Stimulated activated CD4-positive, alpha-beta T cell treated with anti-CD3 and anti-CD28 coated beads, Interleukin-12 subunit alpha, Interleukin-12 subunit beta, amount 100 ng/mL, for 24 hours (primary cell): ENCODE results near the gene ERC2.

ENCODE experiments used
- DNase-seq, 2 experiments: peaks; one replicate each; pipeline ENCODE4 v3.0.0-alpha.2; 2020; ENCODE audit warnings: low read depth in 2 of 2

ERC2 gene

DNA sequence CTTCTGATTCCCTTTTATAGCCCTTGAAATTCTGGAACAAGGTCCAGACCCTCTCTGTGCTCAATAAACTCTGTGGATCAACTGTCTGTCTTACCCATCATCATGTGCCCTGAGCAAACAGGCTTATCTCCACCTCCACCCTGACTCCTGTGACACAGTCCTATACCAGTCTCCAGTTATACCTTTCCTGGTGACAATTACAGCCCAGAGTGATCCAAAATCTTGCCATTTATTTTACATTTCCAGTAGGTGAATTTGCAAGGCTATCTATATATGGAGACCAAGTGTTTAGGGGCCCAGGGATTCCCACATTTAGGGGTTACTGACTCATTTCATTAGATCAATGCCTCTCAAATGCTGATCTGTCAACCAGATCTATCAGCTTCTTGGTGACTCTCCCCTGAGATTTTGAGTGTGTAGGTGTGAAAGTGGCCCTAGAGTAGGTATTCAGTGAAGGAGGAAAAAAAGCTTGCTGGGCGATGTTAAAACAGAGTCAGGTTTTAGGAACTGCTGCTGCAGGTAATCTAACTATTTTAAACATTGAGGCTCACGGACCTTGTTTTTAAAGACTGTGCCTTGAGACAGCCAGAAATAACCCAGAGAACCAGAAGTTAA lies 751.5 kb downstream of the ERC2 start:
- DNase-seq: no peak

DNA sequence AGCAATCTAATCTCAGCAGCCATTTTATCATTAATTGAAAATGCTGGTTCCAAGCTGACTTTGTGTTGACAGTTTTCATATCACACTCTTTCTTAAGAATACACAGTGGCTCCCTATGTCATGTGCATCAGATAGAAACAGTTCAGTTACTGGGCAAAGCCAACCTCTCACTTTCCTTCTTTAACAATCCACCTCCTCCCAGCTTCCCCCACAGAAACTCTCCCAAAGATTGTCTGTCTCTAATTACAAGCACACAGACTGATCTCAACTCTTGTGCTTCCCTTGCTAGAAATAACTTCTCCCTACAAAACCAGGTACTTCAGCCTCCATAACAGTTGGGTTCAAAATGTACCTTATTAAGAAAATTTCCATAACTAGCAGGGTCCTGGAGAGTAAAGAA lies 752.2 kb downstream of the ERC2 start:
- no peak for DNase-seq

DNA sequence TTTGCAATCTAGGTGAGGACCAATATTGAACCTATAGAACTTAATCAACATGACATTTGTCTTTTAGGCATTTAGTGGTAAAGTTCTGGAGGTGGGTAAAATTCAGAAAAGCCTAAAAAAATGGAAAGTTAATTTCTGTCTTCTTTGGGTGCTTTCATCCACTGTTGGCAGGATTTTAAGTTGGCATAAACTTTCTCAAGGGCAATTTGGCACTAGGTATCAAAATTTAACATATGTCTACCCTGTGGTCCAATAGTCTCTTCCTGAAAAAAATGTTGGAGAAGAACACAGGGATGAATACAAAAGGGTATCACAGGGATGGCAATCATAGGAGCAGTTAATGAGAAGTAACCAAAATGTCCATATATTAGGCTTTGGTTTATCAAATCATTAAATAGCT lies 754.2 kb downstream of the ERC2 start:
- no peak for DNase-seq

DNA sequence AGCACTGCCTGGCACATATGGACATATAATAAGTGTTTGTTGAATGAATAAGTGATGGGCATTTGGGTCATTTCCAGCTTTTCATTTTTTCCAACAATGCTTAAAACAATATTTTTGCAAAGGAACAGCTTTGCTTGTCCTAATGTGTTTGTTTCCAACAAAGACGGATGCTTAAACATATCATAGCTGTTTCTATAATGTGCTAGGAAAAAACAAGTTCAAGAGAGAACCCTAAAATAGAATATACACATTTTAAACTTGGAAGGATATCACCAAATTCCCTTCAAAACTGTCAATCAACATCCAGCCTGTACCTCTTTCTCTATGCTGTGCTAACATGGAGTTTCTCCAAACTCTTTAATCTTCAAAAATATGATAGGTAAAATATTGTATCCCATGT lies 756.6 kb downstream of the ERC2 start:
- no peak for DNase-seq

DNA sequence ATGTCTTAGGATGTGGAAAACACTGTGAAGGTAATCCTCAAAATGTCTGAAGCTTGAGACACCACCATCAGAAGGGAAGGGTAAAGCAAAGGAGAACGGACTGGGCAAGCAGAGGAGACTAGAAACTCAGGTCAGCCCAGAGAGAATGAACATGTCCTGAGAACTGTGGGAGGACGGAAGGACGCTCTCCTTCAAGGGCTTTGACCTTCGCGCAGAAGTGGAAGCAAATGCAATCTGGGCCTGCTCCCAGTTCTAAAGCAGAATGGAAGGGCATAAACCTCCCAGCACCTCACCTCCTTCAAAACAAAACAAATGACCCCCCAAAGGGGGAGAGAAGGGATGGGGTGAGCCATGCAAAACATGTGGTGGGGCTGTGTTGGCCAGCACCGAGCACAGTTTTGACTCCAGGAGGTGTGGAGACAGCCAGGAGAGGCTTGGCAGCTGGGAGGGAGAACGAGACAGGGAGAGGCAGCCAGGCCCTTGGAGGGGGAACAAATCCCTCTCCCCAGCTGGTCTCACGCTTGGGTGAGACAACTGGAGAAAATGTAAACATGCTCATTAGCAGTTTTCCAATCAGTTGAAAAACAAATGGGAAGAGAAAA lies 758.8 kb downstream of the ERC2 start:
- no peak for DNase-seq

DNA sequence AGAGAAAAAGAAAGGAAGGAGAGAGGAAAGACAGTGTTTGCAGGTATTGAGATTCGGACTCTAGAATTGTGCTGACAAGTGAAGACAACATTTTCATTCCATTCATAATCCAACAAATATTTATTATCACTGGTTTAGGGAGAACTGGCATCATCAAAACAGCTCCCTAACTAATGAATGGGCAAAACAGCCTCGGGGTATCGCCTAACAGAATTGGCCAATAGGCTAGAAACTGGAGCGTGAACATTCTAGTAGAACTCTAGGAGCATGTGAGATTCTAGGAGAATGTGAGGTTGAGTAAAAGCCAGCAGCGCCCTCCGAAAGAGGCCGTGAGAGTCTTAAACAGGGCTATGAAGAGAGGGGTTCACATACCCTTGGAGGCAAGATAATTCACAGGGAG lies 759.3 kb downstream of the ERC2 start:
- DNase-seq: no peak

DNA sequence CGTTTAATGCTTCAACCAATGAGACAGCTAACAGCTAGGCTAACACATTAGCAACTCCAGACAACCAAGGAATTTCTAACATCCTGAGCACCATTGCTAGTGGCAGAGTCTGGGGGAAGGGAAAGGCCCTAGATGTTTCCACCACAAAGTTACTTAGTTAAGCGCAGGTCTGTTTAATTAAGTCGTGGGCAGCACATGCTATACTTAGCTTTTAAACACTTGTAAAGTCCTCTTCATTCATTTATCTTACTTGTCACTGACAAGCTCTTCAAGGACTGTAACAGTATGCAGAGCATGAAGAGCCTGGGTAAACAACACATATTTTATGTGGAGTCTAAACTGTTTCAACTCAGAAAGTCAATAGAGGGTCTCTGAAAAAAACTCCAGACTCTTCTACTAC lies 760.0 kb downstream of the ERC2 start:
- no peak for DNase-seq

DNA sequence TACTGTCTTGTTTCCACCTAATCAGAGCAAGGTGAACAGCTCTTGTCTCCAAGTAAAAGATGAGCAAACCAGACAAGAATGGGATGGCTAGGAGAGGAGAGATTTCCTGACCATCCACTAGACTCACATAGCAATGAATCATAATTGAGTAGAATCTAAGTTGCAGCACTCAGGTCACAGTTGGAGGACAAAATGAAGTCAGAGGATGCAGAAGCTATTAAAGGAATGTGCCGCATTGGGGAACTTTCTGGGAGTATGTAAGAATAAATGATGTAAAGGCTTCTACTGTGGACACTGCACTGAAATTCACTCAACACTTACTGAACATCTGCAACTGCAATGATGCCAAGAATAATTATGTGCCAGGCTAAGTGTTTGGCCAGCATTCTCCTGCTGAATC lies 763.7 kb downstream of the ERC2 start:
- DNase-seq: no peak

DNA sequence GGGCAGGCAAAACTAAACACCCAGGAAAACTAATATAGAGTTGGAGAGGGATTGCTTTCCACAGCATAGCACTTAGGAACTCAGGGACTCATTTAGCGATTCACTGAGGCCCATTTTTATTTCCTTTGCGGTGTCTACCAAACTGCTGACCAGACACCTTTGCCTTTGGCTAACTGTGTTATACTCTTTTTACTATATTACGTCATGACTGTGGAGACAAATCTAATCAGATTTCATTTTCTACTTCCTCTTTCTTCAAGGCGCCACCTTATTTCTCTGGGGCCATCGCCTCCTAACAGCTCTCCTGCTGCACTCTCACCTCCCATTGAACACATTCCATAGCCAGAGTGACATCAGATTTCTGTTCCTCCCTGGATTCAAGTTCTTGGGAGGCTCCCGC lies 765.4 kb downstream of the ERC2 start:
- no peak for DNase-seq

DNA sequence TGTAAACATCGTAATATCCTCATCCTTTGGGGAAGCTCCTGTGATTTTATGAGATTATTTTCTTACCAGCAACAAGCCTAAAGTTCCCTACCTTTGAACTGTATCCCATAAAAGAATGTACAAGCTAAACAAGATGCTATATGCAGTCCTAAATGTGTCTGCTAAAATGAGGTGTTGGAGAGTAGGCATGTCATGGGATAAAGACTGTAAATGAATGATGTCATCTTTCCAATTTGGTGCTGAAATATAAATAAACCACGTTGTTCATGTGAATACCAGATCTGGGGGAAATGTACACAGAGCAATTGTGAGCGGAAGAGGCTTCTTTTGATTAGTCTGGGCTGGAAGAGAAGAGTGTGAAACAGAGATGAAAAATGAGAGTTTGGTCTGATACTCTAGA lies 766.3 kb downstream of the ERC2 start:
- no peak for DNase-seq

DNA sequence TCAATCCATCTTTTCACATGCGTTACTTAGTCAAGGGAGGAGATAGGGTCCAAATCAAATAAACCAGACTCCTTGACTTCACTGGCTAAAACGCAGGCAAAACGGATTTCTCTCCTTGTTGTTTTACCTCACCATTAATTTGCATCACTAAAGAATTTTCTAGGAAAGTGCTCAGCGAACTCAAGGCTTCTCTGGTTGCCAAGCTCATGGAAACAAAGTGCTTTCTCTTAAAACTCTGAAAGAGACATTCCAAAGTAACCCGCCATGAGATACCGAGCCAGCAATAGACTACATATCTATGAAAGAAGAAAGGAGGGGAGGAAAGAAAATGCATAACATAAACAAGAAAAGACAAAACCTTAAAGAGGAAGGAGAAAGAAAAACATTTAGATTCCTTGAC lies 769.4 kb downstream of the ERC2 start:
- DNase-seq: no peak

DNA sequence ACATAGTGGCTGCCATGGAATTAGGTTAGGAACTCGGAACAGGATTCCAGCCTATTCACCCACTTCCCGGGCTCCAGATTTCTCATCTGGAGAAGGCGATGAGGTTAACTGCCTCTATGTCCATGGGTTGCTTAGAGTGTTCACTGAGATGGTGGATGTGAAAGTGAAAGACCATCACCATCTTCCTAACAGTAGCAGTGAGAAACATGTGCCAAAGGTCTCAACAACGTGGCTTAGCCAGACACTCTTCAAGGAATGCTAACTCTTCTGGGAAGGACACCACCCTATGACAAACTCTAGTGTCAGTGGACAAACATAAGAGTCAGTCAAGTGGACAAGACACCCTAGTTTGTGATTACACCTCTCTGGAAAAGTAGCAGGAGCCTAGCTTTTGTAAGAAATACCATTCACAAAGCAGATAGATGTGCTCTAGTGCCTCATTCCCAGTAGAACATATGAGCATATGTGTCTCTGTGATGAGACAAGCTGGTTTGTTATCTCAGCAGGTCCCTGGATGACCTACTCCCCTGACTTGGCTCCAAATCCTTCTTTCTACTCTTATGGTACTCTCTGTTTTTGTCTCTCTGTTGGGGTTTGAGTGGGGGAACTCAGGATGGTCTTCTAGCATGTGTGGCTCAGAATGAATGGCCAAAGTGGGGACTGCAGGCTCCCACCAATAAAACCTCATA lies 770.9 kb downstream of the ERC2 start:
- DNase-seq: no peak

DNA sequence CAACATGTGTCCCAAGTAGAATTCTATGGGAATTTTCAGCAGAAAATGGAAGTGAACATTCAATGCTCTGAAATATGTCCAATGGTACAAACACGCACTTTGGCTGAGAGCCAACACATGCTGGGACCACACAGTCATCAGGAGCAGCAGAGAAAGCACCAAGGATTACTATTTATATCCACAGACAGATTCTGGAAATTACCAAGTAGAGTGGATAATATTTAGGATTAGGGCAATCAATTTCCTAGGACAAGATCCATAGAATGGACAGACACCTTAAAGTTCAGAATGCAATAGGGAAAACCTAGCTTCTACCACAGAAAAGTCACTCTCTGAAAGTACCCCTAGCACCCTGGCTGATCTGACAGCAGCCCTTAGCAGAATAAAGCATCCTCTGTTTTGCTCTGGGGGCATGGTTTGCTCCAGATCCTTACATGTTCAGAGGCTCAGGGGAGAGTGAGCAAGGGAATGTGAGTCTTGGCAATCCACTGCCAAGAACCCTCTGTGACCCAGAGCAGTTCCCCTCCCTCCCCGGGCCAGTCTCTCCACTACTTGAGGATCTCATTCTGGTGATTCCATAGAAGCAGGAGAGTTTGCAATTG lies 775.2 kb downstream of the ERC2 start:
- DNase-seq: no peak

DNA sequence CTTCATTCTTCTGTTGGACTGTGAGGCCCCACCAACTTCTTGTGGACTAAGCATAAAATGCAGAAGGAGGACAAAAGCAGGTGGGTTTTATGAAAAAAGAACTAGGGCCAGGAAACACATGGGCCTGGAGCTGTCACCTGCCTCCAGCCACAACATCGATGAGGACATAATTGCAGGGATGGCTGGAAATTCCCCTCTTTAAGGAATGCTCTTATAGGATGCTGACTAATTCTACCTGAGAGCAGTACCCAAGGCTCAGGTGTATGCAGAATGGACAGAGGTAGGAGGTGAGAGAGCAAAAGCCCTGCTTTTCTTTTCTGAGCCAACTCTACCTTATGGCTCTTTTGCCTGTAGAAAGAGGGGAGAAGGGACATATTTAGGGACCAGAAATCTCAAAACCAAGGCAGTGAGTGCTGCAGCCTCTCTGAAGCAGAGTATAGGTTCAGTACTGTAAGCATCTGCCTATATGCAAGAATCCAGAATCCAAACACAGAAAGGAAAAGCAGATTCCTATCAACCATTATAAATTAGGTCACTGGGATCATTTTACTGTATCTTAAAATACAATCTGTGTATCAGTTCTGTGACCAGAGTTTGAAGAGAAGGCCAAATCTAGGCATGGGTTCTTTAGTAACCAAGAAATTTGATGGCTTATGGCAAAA lies 775.8 kb downstream of the ERC2 start:
- no peak for DNase-seq

DNA sequence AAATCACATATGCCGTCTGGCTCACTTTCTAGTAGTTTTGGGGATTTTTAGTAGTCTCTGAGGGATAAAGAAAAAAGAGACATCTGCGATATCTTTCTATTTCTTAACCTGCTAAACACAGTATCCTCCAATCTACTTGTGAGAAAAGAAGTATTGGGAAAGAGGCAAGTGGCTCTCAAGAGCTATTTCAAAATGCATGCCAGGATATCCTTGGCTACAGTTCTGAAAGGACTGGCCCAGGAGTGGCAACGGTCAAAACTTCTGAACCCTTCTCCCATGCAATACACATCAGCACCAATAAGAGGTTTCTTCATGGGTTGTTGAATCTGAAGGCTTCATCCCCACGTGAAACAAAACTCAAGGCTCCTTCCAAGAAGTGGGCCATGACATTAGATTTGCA lies 777.1 kb downstream of the ERC2 start:
- DNase-seq: no peak

DNA sequence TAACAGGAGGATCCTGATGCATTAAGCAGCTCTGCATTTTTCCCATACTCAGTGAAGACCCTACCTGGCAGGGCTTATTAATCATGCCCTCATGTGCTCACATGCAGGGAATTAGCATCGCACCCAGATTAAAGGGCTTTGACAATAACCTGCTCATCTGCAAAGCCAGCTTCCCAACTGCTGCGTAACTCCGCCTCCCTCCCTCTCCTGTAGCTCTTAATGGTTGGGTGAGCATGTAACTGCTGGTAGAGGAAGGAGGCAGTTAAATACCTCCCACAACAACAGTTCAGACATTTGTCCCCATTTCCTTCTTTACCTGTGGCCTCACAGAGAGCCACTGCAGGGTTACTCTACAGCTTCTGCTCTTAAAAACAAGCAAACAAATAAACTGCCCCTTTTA lies 777.5 kb downstream of the ERC2 start:
- DNase-seq: no peak

DNA sequence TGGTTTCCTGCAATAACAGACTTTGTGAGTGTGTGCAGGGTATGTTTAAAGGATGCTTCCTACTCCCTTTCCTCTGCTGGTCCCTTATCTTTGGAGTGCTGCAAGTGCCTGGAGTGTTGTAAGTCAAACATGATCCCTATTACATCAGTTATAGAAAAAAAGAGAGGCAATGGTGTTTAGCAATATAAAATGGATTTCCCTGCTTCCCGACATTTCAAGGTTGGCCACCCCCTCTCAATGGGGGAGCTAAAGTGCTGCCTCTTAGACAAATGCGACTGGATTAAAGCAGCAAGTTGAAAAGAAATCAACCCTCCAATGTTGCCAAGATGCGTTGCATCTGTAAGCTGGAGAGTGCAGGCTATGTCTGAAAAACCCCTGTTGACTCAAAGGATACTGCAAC lies 778.1 kb downstream of the ERC2 start:
- DNase-seq: no peak

DNA sequence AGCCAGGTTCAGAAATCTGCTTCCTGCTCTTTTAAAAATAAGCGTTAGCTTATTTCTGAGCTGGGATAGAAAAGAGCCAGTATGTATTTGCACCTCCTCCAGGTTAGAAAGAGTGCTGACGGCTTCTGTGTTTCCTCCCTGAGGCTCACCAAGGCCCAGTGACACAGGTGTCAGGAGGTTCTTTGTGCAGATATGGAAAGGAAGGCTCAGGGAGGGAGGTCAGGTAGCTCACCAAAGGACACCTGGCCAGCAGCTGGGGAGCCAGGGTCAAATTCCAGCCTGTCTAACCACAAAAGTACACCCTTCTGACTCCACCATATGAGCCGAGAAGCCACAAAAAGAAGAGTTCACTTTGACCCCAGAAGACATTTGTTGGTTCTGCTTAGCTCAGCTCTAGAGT lies 780.1 kb downstream of the ERC2 start:
- DNase-seq: no peak

DNA sequence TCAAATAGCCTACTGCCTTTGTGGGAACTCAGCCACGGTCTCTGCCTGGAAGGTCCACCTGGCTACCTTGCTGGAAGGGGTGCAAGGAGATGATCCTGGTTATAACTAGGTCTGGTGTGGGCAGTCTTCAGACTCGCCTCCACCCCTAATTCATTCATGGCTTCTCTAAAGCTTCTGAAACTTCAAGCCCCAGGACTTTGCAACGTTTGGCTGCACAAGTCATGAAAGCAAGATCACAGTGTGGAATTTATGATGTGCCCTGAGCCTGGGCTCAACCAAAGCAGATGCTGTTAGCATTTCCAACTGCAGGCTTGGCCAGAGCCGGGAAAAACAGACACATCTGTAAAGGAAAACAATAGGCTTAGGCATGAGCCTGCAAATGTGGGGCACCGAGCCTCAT lies 780.7 kb downstream of the ERC2 start:
- DNase-seq: no peak

DNA sequence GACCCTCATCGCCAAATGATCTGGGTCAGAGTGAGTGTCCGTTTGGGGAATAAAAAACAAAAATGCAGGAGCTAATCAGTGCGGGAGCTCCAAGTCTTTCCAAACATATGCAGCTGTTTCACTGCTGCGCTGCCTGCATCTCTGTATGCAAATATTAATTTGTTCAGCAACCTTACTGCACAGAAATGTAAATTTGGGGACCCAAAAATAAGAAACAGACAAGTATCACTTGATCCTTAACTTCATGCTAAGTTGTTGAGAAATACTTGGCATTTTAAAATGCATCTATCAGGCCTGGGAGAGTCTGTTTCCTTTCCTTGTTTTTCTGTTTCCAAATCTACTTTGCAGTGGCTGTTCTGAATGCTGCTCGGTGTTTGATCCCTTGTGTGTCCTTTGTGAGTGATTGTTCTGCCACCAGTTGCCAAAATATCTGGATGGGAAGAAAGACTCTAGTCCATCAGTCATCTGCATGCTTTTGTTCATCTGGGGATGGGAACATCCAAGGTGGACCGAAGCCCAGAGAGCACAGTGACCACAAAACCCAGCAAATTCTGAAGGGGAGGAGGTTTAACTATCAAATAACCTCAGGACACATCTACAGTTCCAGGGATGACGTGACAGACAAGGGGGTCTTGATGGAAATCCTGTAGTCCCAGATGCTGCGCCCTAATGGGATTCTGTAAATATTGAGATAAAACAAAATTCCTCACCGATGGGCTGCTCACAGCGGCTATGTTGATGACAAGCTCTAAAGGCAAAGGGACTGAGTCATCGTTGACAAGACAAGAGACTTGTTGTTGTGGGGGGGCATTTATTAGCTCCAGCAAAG lies 781.6 kb downstream of the ERC2 start:
- DNase-seq: no peak

DNA sequence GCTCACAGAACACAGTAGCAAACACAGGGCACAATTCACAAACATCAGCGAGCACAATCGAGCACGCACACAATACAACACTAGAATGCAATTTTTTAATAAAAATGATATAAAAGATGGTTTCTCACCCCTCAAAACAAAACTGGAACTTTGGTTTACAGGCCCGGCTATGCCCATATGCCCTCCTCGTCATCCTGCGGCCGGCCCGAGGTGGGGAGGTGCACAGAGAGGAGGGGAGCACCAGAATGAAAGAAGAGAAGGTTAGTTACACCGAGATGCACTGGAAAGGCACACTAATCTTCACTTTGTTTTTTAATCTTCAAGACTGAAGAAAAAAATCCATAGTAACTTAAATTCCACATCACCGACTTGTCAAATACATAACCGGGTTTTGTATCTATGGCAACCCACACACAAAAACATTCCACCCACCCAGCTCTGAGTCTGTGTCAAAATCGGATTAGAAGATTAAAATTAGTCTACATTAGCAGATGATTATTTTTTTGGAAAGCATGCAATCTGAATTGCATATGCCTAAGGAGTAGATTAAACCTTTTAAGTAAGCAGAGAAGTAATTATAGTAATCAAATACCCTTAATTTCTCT lies 784.5 kb downstream of the ERC2 start:
- DNase-seq: no peak
